IPS-15b (cell line): Measurements from ENCODE around the gene HIPK2.

ENCODE experiments used
- H3K27me3 ChIP-seq: one replicate; pipeline ENCODE4 v1.6.1; 2013; ENCODE audit warnings: low read length; ENCODE audit not compliant: control insufficient read depth, insufficient read depth
- H3K36me3 ChIP-seq: one replicate; pipeline ENCODE4 v1.6.1; 2013; ENCODE audit warnings: low read length; ENCODE audit not compliant: control insufficient read depth, insufficient read depth
- H3K4me1 ChIP-seq: one replicate; pipeline ENCODE4 v1.6.1; 2013; ENCODE audit warnings: mild to moderate bottlenecking, low read length; ENCODE audit not compliant: control insufficient read depth, insufficient read depth
- H3K4me3 ChIP-seq: one replicate; pipeline ENCODE4 v1.5.1; 2013; ENCODE audit warnings: low read depth, low read length
- H3K9ac ChIP-seq: one replicate; pipeline ENCODE4 v1.6.1; 2013; ENCODE audit warnings: low read depth, mild to moderate bottlenecking, low read length
- H3K9me3 ChIP-seq: one replicate; pipeline ENCODE4 v1.6.1; 2013; ENCODE audit warnings: mild to moderate bottlenecking, low read length; ENCODE audit not compliant: control insufficient read depth, insufficient read depth

Gene HIPK2

GRCh38 chr7:139534966-139535651 lies 242.7 kb downstream of the HIPK2 start:
- Histone ChIP-seq H3K36me3 (no peaks in the 10 kb centered on the region), H3K4me3 (no peak overlapping the region), H3K9ac (no peak overlapping the region), H3K4me1 (no peaks in the 10 kb centered on the region), H3K27me3 (no peaks in the 10 kb centered on the region), H3K9me3 (no peaks in the 10 kb centered on the region)

- H3K9ac ChIP-seq: no peak overlapping the region
- no peaks in the 10 kb centered on the region for H3K36me3 ChIP-seq
- no peak overlapping the region for H3K4me3 ChIP-seq
- H3K4me1 ChIP-seq: no peaks in the 10 kb centered on the region
- H3K27me3 ChIP-seq: no peaks in the 10 kb centered on the region
- no peaks in the 10 kb centered on the region for H3K9me3 ChIP-seq
Observed at GRCh38 chr7:139534096-139534495, 243.7 kb downstream of the HIPK2 start.

- Histone ChIP-seq H3K4me3 (no peak overlapping the region), H3K9ac (no peak overlapping the region), H3K27me3 (no peaks in the 10 kb centered on the region), H3K4me1 (no peaks in the 10 kb centered on the region), H3K36me3 (no peaks in the 10 kb centered on the region), H3K9me3 (no peaks in the 10 kb centered on the region)
Observed at GRCh38 chr7:139532636-139533155, 245.1 kb downstream of the HIPK2 start.

DNA sequence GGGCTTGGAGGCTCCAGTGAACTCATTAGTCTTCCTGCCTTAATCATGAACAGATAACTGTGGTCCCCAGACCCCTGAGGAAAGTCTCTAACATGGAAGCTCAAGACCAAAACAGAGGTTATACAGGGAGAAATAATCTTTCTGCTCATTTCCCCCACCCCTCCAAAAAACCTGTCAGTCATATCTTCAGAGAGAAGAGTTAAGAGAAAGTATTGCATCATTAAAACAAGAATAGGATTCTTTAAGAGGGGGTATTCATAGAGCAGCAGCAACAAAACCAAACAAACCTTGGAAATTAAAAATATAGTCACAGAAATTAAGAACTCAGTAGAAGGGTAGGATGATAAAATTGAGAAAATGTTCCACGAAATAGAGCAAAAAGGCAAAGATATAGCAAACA lies 246.7 kb downstream of the HIPK2 start:
- Histone ChIP-seq H3K4me1 (no peaks in the 10 kb centered on the region), H3K4me3 (no peak overlapping the region), H3K9me3 (no peaks in the 10 kb centered on the region), H3K27me3 (no peaks in the 10 kb centered on the region), H3K9ac (no peak overlapping the region), H3K36me3 (no peaks in the 10 kb centered on the region)

- H3K9me3 ChIP-seq: no peaks in the 10 kb centered on the region
- H3K36me3 ChIP-seq: no peaks in the 10 kb centered on the region
- H3K9ac ChIP-seq: no peak overlapping the region
- no peak overlapping the region for H3K4me3 ChIP-seq
- peaks cover 27% of the 10 kb centered on the region for H3K27me3 ChIP-seq
- H3K4me1 ChIP-seq: no peaks in the 10 kb centered on the region
Observed at GRCh38 chr7:139526578-139527544, 250.9 kb downstream of the HIPK2 start.

DNA sequence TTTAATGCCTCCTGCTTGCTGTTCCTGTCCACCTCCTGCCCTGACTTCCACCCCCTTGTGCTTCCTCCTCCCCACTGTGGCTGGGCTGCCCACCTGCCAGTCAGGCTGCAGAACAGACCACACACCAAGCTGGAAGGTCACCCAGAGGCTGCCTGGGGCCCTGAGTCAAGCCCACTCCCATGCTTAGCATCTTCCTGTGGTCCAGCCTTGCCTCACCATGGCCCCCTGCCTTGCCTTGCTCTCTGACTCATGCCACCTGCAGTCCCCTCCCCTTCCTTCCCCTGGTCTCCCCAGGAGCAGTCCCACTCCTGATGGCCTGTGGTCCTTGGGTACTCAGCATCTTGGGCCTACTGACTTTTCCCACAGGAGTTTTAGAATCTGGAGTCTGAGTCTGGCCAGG lies 252.0 kb downstream of the HIPK2 start:
- no peak overlapping the region for H3K9ac ChIP-seq
- H3K9me3 ChIP-seq: no peaks in the 10 kb centered on the region
- H3K36me3 ChIP-seq: no peaks in the 10 kb centered on the region
- H3K4me1 ChIP-seq: no peaks in the 10 kb centered on the region
- H3K27me3 ChIP-seq: peaks cover 36% of the 10 kb centered on the region
- no peak overlapping the region for H3K4me3 ChIP-seq

DNA sequence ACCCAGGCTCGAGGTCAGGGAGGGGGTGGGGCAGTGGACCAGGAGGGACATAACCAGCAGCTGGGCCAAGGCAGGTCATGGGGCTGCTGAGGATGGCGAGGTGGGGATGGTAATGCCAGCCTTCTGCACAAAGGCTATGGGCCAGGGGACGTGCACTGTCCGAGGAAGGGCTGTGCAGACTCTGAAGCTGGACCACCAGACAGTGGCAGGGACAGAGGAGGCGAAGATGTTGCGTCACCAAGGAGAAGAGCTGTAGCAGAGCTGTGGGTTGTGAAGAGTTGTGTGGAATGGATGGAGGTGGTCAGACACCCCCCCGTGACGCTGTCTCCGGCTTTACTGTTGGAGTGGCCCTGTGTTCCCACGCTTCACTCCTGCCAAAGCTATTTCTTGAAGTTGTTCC lies 252.6 kb downstream of the HIPK2 start:
- no peaks in the 10 kb centered on the region for H3K4me1 ChIP-seq
- no peak overlapping the region for H3K9ac ChIP-seq
- H3K27me3 ChIP-seq: peaks cover 36% of the 10 kb centered on the region
- no peak overlapping the region for H3K4me3 ChIP-seq
- H3K9me3 ChIP-seq: no peaks in the 10 kb centered on the region
- H3K36me3 ChIP-seq: no peaks in the 10 kb centered on the region

GRCh38 chr7:139523968-139524815 lies 253.6 kb downstream of the HIPK2 start:
- Histone ChIP-seq H3K4me1 (no peaks in the 10 kb centered on the region), H3K4me3 (peak overlapping the region; percentile 35), H3K27me3 (peaks cover 36% of the 10 kb centered on the region), H3K36me3 (no peaks in the 10 kb centered on the region), H3K9me3 (no peaks in the 10 kb centered on the region), H3K9ac (no peak overlapping the region)

- no peak within 1 kb of the TSS for H3K9ac ChIP-seq
- peaks cover 36% of the 10 kb centered on the region for H3K27me3 ChIP-seq
- peak within 1 kb of the TSS; percentile 51 for H3K4me3 ChIP-seq
- no peaks in the 10 kb centered on the region for H3K9me3 ChIP-seq
- H3K36me3 ChIP-seq: no peaks in the 10 kb centered on the region
- no peaks in the 10 kb centered on the region for H3K4me1 ChIP-seq
Observed at GRCh38 chr7:139523199-139523941, 254.4 kb downstream of the HIPK2 start, which contains the start of gene CLEC2L. TSS of gene CLEC2L (plus strand) at chr7:139523685. CDS start at chr7:139523928, 243 bp downstream.

DNA sequence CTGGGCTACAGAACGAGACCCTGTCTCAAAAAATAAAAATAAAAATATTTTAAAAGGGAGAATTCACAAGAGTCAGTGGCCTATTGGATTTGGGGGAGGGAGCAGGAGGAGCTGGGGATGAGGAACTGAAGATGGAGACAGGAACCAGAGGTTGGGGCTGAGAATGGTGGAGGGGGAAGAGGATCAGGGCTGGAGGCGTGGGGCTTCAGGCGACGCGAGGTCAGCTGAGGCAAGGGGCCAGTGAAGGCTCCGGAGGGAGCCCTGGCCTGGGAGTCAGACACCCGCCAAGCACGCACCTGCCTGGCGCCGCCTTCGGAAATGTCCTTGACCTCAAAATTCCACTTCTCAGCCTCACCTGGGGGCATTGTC lies 255.0 kb downstream of the HIPK2 start:
- H3K4me1 ChIP-seq: no peaks in the 10 kb centered on the region
- H3K27me3 ChIP-seq: peaks cover 36% of the 10 kb centered on the region
- H3K4me3 ChIP-seq: peak overlapping the region; percentile 51
- H3K36me3 ChIP-seq: no peaks in the 10 kb centered on the region
- no peak overlapping the region for H3K9ac ChIP-seq
- no peaks in the 10 kb centered on the region for H3K9me3 ChIP-seq

DNA sequence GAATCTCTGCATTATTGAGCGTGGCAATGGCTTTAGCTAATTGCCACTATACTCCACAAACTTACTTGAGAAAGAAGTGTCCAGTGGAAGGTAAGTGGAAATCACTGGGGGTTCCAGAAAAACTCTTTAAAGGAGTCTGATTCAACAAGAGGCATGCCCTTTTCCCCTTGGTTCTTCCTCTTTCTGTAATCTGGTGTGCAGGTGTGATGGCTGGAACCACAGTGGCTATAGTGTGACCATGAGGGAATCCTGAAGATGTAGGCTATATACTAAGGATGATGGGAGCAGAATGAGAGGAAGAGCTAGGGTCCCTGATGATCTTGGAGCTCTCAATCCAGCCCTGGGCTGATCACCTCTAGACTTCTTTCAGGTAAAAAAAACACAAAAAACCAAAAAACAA lies 256.4 kb downstream of the HIPK2 start:
- H3K4me3 ChIP-seq: no peak overlapping the region
- H3K9me3 ChIP-seq: no peaks in the 10 kb centered on the region
- H3K36me3 ChIP-seq: no peaks in the 10 kb centered on the region
- peaks cover 36% of the 10 kb centered on the region for H3K27me3 ChIP-seq
- H3K9ac ChIP-seq: no peak overlapping the region
- H3K4me1 ChIP-seq: no peaks in the 10 kb centered on the region
